ENCODE measurements around the gene TIMM17A. TPM values are rescaled to one million over a fixed set of nuclear protein-coding genes. Genes with fewer than 3 reads are reported as not detected.

Gene TIMM17A
- total RNA-seq, 1 experiment from 2014 or later = 56.1 TPM

- TF ChIP-seq, protein P1, sequence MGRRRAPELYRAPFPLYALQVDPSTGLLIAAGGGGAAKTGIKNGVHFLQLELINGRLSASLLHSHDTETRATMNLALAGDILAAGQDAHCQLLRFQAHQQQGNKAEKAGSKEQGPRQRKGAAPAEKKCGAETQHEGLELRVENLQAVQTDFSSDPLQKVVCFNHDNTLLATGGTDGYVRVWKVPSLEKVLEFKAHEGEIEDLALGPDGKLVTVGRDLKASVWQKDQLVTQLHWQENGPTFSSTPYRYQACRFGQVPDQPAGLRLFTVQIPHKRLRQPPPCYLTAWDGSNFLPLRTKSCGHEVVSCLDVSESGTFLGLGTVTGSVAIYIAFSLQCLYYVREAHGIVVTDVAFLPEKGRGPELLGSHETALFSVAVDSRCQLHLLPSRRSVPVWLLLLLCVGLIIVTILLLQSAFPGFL (CRISPR knock-in tag; IDR thresholded peaks at IDR 0.05; ENCODE audit: borderline replicate concordance) = no peak
- TF ChIP-seq FOXJ3 (CRISPR knock-in tag; IDR thresholded peaks at IDR 0.05; ENCODE audit: borderline replicate concordance) (no peak), GABPB1 (CRISPR knock-in tag; IDR thresholded peaks at IDR 0.05) (no peak)
Observed at GRCh38 chr1:201966171-201966570, 10.9 kb downstream of the TIMM17A start (continued).

- Mint-ChIP-seq H3K9me3 (no peaks in the 10 kb centered on the region), H3K4me3 (no peak overlapping the region), H3K27me3 (ENCODE audit: low read depth) (no peaks in the 10 kb centered on the region), H3K36me3 (peaks cover 64% of the 10 kb centered on the region), H3K4me1 (no peaks in the 10 kb centered on the region), H3K27ac (no peak overlapping the region)
- DNase-seq (ENCODE audit: low spot score) (no peak), ATAC-seq (no peak)
- TF ChIP-seq CREM (CRISPR knock-in tag; IDR thresholded peaks at IDR 0.05) (no peak), PRRX2 (CRISPR knock-in tag; IDR thresholded peaks at IDR 0.05) (no peak), SOX15 (CRISPR knock-in tag; IDR thresholded peaks at IDR 0.05) (no peak), CTCF (IDR thresholded peaks at IDR 0.05) (no peak), JAZF1 (CRISPR knock-in tag; IDR thresholded peaks at IDR 0.05) (no peak), E2F4 (CRISPR knock-in tag; IDR thresholded peaks at IDR 0.05; ENCODE audit: borderline replicate concordance, low read depth) (no peak)
- TF ChIP-seq, protein P2, sequence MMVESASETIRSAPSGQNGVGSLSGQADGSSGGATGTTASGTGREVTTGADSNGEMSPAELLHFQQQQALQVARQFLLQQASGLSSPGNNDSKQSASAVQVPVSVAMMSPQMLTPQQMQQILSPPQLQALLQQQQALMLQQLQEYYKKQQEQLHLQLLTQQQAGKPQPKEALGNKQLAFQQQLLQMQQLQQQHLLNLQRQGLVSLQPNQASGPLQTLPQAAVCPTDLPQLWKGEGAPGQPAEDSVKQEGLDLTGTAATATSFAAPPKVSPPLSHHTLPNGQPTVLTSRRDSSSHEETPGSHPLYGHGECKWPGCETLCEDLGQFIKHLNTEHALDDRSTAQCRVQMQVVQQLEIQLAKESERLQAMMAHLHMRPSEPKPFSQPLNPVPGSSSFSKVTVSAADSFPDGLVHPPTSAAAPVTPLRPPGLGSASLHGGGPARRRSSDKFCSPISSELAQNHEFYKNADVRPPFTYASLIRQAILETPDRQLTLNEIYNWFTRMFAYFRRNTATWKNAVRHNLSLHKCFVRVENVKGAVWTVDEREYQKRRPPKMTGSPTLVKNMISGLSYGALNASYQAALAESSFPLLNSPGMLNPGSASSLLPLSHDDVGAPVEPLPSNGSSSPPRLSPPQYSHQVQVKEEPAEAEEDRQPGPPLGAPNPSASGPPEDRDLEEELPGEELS (CRISPR knock-in tag; IDR thresholded peaks at IDR 0.05) = no peak
- TF ChIP-seq, protein P3, sequence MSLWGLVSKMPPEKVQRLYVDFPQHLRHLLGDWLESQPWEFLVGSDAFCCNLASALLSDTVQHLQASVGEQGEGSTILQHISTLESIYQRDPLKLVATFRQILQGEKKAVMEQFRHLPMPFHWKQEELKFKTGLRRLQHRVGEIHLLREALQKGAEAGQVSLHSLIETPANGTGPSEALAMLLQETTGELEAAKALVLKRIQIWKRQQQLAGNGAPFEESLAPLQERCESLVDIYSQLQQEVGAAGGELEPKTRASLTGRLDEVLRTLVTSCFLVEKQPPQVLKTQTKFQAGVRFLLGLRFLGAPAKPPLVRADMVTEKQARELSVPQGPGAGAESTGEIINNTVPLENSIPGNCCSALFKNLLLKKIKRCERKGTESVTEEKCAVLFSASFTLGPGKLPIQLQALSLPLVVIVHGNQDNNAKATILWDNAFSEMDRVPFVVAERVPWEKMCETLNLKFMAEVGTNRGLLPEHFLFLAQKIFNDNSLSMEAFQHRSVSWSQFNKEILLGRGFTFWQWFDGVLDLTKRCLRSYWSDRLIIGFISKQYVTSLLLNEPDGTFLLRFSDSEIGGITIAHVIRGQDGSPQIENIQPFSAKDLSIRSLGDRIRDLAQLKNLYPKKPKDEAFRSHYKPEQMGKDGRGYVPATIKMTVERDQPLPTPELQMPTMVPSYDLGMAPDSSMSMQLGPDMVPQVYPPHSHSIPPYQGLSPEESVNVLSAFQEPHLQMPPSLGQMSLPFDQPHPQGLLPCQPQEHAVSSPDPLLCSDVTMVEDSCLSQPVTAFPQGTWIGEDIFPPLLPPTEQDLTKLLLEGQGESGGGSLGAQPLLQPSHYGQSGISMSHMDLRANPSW (CRISPR knock-in tag; conservative IDR thresholded peaks at IDR 0.05; ENCODE audit: low read depth) = no peak
- TF ChIP-seq, protein P4, sequence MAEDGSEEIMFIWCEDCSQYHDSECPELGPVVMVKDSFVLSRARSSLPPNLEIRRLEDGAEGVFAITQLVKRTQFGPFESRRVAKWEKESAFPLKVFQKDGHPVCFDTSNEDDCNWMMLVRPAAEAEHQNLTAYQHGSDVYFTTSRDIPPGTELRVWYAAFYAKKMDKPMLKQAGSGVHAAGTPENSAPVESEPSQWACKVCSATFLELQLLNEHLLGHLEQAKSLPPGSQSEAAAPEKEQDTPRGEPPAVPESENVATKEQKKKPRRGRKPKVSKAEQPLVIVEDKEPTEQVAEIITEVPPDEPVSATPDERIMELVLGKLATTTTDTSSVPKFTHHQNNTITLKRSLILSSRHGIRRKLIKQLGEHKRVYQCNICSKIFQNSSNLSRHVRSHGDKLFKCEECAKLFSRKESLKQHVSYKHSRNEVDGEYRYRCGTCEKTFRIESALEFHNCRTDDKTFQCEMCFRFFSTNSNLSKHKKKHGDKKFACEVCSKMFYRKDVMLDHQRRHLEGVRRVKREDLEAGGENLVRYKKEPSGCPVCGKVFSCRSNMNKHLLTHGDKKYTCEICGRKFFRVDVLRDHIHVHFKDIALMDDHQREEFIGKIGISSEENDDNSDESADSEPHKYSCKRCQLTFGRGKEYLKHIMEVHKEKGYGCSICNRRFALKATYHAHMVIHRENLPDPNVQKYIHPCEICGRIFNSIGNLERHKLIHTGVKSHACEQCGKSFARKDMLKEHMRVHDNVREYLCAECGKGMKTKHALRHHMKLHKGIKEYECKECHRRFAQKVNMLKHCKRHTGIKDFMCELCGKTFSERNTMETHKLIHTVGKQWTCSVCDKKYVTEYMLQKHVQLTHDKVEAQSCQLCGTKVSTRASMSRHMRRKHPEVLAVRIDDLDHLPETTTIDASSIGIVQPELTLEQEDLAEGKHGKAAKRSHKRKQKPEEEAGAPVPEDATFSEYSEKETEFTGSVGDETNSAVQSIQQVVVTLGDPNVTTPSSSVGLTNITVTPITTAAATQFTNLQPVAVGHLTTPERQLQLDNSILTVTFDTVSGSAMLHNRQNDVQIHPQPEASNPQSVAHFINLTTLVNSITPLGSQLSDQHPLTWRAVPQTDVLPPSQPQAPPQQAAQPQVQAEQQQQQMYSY (CRISPR knock-in tag; IDR thresholded peaks at IDR 0.05) = no peak
- TF ChIP-seq, protein P5, sequence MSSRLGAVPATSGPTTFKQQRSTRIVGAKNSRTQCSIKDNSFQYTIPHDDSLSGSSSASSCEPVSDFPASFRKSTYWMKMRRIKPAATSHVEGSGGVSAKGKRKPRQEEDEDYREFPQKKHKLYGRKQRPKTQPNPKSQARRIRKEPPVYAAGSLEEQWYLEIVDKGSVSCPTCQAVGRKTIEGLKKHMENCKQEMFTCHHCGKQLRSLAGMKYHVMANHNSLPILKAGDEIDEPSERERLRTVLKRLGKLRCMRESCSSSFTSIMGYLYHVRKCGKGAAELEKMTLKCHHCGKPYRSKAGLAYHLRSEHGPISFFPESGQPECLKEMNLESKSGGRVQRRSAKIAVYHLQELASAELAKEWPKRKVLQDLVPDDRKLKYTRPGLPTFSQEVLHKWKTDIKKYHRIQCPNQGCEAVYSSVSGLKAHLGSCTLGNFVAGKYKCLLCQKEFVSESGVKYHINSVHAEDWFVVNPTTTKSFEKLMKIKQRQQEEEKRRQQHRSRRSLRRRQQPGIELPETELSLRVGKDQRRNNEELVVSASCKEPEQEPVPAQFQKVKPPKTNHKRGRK (CRISPR knock-in tag; IDR thresholded peaks at IDR 0.05; ENCODE audit: borderline replicate concordance) = no peak
- ChIA-PET CTCF (interaction anchor here (0.9 to 1.4 kb wide), 3 partner anchors 31 to 139 kb away, joined by 3 to 9 read pairs (median 3); partner anchors contain the start of gene IPO9), POLR2A (no interaction called here)
Observed at GRCh38 chr1:201968202-201968925, 13.1 kb downstream of the TIMM17A start.
